BJ (cell line): ENCODE data around the gene ARL6IP4. TPM values are rescaled to one million over a fixed set of nuclear protein-coding genes. Genes with fewer than 3 reads are reported as not detected.

Source experiments
- CTCF ChIA-PET: fragments of 350-600 bp; formaldehyde crosslinking; extraction: SDS; loops from one replicate; lab custom pipeline; 2021; ENCODE audit warnings: antibody characterized with exemption, inconsistent platforms; lab: Yijun Ruan, JAX
- POLR2A ChIA-PET: fragments of 300-600 bp; sonication (Branson Sonifier 250); formaldehyde crosslinking; extraction: SDS; loops from one replicate; lab custom pipeline; 2021; ENCODE audit warnings: antibody characterized with exemption; lab: Charles Lee
- DNase-seq: peaks from one replicate; pipeline ENCODE4 v3.0.0-alpha.2; 2011; ENCODE audit warnings: low read depth
- H3K27me3 ChIP-seq: 2 replicates; pipeline ENCODE4 v1.6.0; 2011; ENCODE audit warnings: low read length; ENCODE audit not compliant: control insufficient read depth, insufficient read depth
- H3K36me3 ChIP-seq: 2 replicates; pipeline ENCODE4 v1.5.1; 2011; ENCODE audit warnings: low read length; ENCODE audit not compliant: control insufficient read depth, insufficient read depth
- H3K4me3 ChIP-seq: 2 replicates; pipeline ENCODE4 v1.5.1; 2011; ENCODE audit warnings: low read depth, mild to moderate bottlenecking, control low read depth, low read length
- polyA plus RNA-seq: library from polyadenylated mRNA; depleted of rRNA; stranded (reverse); fragments of >200 nt; gene quantifications from 2 replicates; pipeline ENCODE4 v1.2.3, GENCODE V29; 2011
- TF ChIP-seq, protein P1 (sequence below): IDR thresholded peaks from 2 replicates; pipeline ENCODE4 v1.5.1; 2011; ENCODE audit warnings: low read depth, mild to moderate bottlenecking, control low read depth, inconsistent platforms, low read length, moderate library complexity; ENCODE audit not compliant: insufficient read depth

Gene ARL6IP4
- polyA plus RNA-seq, 1 experiment, result 190 TPM

DNA sequence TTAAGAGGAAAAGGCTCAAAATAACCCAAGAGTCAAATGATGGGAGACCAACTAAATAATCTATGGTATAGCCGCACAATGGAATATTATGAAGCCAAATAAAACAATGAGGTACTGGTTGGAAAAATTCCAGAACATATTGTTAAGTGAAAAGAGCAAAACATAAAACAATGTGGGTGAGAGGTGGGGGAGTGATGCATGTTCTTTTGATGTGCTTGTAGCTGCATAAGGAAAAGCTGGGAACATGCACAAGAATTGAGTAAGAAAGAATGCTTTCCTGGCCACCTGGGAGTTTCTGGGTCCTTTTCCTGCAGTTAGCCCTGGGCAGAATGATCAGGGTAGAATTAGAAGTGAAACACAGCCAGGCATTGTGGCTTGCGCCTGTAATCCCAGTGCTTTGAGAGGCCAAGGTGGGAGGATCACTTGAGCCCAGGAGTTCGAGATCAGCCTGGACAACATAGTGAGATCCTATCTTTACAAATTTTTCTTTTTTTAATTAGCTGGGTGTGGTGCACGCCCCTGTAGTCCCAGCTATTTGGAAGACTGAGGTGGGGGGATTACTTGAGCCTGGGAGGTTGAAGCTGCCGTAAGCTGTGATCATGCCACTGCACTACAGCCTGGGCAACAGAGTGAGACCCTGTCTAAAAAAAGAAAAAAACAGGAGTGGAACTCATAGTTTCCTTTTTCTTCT lies 22.1 kb upstream of the ARL6IP4 start:
- DNase-seq, result no peak
- CTCF ChIA-PET, result interaction anchor here (15.1 kb wide), 1 partner anchor 98 kb away, joined by 275 read pairs; no protein-coding TSS in a partner anchor
- POLR2A ChIA-PET, result no interaction called here
- Histone ChIP-seq H3K27me3 (no peaks in the 10 kb centered on the region), H3K4me3 (no peak overlapping the region), H3K36me3 (peaks cover 3% of the 10 kb centered on the region)
- TF ChIP-seq, protein P1, sequence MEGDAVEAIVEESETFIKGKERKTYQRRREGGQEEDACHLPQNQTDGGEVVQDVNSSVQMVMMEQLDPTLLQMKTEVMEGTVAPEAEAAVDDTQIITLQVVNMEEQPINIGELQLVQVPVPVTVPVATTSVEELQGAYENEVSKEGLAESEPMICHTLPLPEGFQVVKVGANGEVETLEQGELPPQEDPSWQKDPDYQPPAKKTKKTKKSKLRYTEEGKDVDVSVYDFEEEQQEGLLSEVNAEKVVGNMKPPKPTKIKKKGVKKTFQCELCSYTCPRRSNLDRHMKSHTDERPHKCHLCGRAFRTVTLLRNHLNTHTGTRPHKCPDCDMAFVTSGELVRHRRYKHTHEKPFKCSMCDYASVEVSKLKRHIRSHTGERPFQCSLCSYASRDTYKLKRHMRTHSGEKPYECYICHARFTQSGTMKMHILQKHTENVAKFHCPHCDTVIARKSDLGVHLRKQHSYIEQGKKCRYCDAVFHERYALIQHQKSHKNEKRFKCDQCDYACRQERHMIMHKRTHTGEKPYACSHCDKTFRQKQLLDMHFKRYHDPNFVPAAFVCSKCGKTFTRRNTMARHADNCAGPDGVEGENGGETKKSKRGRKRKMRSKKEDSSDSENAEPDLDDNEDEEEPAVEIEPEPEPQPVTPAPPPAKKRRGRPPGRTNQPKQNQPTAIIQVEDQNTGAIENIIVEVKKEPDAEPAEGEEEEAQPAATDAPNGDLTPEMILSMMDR, result no peak

- no peak for DNase-seq
- ChIA-PET CTCF (interaction anchor here (0.9 kb wide), 1 partner anchor 100 kb away, joined by 3 read pairs; no protein-coding TSS in a partner anchor), POLR2A (no interaction called here)
- no peak overlapping the region for H3K4me3 ChIP-seq
- no peaks in the 10 kb centered on the region for H3K27me3 ChIP-seq
- H3K36me3 ChIP-seq, result peaks cover 3% of the 10 kb centered on the region
- TF ChIP-seq, protein P1, result no peak
Observed at GRCh38 chr12:122959566-122960192, 20.8 kb upstream of the ARL6IP4 start.

GRCh38 chr12:122960193-122960569 lies 20.3 kb upstream of the ARL6IP4 start:
- no peaks in the 10 kb centered on the region for H3K27me3 ChIP-seq
- TF ChIP-seq, protein P1, result no peak
- DNase-seq, result no peak
- ChIA-PET POLR2A (no interaction called here), CTCF (interaction anchor here (0.9 to 1.2 kb wide), 2 partner anchors 99 to 101 kb away, joined by 3 read pairs; no protein-coding TSS in a partner anchor)
- H3K4me3 ChIP-seq, result no peak overlapping the region
- peaks cover 3% of the 10 kb centered on the region for H3K36me3 ChIP-seq

DNA sequence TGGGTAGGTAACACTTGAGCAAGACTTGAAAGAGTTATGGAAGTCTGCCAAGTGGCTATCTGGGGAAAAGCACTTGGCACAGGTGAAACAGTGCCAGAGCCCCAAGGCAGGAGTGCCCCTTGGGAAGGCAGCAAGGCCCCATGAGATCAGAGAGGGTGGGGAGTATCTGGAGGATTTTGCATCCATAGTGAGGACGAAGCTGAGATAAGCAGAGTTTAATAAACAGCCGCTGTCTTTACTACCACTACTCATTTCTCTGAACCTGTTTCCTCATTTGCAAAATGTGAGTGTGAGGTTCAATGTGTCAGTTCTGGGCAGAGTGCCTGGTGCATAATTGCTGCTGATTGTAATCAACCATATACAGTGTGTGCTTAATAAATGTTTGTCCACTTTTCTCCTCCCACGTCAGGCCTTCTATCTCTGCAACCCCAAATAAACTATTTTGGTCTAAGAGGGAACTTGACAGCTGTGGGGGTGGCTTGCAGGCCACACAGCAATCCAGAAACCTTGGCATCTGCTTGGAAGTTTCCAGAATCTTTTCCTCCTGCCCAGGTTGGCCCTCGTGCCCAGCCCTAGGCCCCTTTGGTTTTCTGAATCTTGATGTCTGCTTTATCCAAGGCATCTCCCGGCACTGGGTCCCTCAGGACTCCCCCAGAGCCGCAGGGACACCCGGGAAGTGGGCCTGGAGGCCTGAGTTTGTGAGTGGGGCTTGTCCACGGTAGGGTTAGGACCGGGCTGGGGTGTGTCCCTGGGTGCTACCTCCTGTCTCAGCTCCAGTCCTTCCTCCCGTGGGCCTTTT lies 18.8 kb upstream of the ARL6IP4 start:
- ChIA-PET POLR2A (no interaction called here), CTCF (interaction anchor here (1.0 to 4.1 kb wide), 4 partner anchors 9 to 277 kb away, joined by 3 to 15 read pairs (median 4); no protein-coding TSS in a partner anchor)
- no peaks in the 10 kb centered on the region for H3K27me3 ChIP-seq
- DNase-seq, result no peak
- H3K36me3 ChIP-seq, result peaks cover 3% of the 10 kb centered on the region
- TF ChIP-seq, protein P1, result no peak
- no peak overlapping the region for H3K4me3 ChIP-seq

- POLR2A ChIA-PET, result no interaction called here
- Histone ChIP-seq H3K4me3 (no peak overlapping the region), H3K27me3 (no peaks in the 10 kb centered on the region), H3K36me3 (peaks cover 3% of the 10 kb centered on the region)
- DNase-seq, result no peak
- TF ChIP-seq, protein P1, result no peak
- CTCF ChIA-PET, result interaction anchor here (0.9 to 4.1 kb wide), 4 partner anchors 11 to 275 kb away, joined by 3 to 15 read pairs (median 5); no protein-coding TSS in a partner anchor
Observed at GRCh38 chr12:122963941-122964265, 16.6 kb upstream of the ARL6IP4 start.
